Measurements from ENCODE around the gene MYO7B.

DNA sequence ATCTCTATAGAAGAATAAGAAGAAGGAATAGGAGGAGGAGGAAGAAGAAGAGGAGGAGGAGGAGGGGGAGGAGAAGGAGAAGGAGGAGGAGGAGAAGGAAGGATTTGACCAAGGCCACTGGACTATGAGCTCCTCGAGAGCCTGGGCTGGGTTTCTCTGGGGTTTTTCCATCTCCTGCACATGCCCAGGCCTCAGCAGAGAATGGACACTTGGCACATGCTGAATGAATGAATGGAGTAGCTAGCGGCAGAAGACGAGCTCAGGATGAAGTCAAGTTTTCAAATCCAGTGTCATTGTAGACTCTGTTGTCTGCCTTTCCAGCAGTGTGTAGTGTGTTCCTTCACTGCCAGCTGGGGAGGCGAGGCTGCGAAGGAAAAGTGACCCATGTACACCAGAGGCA is 2.2 kb downstream of the MYO7B start:
- TF ChIP-seq CTCF (conservative IDR thresholded peaks at IDR 0.05; ENCODE audit: low read length) (no peak), EZH2phosphoT487 (IDR thresholded peaks at IDR 0.05; ENCODE audit: borderline replicate concordance, low read depth, low read length) (no peak)
